Ecto neural progenitor cell (in vitro differentiated cells): ENCODE results near the gene TMEM218.

Experiments
- DNase-seq: peaks from one replicate; pipeline ENCODE4 v3.0.0-alpha.2; 2018; ENCODE audit warnings: low spot score

Gene TMEM218

DNA sequence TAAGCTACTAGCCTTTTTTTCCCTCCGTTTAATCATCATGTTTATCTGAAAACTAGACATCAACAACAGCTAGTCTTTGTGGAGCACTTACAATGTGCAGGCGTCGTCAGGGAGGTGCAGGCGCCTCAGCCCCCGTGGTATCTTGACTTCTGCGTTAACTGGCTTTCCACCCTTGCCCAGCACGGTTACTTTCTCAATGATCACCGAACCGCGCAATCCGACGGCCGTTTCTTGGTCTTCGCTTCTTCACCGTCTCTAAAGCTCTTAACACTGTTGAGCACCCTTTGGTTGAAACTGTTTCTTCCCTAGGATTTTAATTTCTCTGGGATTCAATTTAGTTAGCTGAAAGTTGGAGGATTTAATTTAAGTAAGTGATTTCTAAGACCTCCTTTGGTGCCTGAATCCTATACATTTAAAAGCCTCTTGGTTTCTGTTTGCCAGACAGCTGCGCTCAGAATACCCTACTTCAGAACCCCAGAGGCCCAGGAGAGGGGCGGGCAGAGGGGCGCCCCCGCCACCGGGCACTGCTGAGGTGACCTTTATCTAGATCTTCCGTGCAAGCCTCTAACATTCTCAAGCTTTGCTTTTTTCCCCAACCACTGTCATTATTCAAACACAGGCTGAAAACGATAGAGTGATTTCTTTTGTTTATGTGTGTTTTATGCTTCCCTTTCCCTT, 18.0 kb upstream of the TMEM218 start:
- no peak for DNase-seq

DNA sequence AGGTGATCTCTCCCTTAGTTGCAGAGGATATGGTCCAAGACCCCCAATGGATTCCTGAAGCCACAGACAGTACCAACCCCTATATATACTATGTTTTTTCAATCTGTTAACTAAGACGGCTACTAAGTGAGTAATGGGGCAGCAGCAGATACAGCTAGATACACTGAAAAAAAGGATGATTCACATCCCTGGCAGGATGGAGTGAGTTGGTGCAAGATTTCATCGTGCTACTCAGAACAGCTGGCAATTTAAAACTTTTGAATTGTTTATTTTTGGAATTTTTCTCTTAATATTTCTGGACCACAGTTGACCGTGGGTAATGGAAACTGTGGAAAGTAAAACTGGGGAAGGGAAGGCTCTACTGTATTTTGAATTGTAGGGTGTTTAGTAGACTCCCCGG, 17.0 kb upstream of the TMEM218 start:
- DNase-seq: no peak

DNA sequence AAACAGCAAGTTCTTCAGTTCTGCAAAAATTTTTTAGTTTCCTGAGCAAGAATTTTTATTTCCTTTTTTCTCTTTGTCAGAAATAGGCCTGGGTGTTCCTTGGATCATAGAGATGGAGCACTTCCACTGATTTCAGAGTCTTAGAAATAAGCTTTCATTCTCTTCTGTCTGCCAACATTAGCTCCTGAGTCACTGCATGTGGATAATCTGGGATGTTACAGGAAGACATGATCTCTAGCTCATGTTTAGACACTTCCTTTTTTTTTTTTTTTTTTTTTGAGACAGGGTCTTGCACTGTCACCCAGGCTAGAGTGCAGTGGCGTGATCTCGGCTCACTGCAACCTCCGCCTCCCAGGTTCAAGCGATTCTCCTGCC, 13.2 kb upstream of the TMEM218 start:
- DNase-seq: no peak

DNA sequence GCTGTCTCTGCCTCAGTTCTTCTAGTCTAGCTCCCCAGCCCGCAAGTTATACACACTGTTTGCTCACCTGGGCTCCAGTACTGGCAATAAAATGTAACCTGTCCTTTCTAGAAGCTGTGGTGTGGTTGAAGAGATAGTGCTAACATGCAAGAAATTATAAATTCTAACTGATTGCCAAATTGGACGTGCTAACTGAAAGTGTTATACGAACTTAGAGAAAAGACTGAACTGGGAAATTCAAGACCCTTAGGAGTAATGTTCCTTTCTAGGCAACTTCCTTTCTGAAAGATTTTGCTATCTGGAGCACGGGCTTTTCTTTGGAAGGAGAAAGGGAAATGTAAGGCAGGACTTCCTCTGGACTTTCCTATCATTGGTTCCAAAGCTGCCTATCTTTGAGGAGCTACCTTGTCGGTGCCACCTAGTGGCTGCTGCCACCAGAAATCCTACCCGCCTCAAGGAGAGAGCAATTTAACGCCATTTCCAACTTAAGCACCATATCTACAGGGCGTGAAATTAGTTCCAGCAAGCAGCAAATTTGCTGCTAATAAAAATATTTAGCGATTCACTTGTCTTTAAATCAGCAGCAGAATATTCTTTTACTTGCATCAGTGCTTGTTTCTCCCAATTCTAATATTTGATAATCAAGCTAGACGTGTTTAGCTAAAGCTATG, 12.7 kb upstream of the TMEM218 start:
- no peak for DNase-seq

DNA sequence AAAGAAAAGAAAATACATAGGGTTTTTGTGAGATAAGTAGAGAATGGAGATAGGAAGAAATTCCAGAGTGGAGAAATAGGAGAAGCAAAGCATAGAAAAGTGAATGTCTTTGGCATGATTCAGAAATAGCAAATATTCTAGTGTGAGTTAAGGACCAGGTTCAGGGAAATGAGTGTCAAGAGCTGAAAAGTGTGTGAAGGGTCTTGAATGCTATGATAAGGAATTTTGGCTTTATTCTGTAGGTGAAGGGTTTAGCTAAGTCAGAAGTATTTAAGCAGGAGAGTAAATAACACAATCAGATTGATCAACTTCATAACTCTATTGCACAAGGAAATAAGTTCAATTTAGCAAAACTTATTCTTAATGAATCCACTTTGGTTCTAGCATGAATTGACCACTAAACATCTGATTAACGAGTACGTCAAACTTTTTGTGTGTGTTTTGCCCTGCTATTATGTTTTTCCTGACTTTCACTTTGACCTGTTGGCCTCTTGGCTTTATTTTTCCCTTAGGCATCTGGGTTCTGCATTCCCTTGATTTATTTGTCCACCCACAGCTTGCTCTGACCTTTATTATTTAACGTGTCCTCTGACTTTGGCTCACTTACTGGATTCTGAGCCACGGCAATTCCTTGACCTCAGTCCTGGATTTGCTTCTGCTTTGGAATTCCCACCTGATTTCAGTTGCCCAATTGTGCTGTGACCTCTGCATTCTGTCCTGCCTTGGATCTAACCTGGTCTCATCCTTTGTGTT, 11.9 kb upstream of the TMEM218 start:
- DNase-seq: no peak

DNA sequence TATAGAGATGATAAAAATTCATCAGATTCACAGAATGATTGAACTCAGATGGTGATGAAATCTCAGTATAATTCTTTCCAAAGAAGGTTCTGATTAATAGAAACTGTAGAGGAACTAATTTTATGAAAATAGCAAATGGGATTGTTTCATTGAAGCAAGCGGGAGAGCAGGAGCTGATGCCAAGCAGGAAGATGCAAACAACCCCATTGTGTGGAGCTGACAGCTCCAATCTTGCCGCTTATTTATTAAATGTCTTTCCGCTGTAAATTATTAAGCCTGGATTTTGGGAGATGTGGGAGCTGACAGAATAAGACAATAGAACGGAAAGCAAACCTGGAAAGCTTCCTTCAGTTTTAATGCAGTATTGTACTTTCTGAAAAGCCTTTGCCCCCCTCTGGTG, 6.0 kb upstream of the TMEM218 start:
- DNase-seq: no peak

DNA sequence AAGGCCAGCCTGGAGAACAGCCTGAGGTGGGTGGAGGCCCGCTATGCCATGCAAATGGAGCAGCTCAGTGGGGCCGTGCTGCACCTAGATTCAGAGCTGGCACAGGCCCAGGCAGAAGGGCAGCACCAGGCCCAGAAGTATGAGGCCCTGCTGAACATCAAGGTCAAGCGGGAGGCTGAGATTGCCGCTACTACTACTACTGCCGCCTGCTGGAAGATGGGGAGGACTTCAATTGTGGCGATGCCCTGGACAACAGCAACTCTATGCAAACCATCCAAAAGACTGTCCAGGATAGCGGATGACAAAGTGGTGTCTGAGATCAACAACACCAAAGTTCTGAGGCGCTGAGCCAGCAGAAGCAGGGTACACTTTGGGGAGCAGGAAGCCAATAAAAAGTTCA, 3.1 kb upstream of the TMEM218 start:
- no peak for DNase-seq

DNA sequence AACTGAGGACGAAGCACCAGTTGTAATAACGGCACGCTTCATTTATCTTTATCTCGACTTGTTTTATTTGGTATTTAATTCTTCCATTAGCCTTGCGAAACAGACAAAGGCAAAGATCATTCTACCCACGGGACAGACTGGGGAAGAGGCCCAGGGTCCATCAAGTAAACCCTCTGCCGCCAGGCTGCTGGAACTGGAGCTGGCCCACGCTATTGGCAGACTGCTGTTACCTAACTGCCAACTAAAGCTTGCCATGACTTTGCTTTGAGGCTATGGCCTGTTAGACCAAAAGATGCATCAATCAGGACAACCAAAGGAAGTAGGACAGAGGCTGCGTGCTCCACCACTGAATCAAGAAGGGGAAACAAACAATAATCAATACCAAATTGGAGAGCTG, 780 bp upstream of the TMEM218 start:
- DNase-seq: no peak

DNA sequence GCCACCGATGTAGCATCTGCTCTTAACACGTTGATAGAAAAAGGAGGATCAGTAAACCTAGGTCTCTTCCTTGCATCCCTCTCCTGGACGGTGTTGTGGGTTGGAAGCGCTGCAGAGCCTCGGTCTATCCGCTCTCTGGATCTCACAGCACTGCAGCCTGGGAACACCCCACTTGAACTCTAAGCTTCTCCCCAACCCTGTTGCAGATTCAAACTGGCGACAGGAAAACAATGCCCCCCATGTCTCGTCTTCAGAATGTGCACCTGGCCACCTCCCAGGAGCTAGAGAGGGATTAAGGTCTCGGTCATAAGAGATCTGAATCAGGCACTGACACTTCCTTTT, 454 bp downstream of the TMEM218 start:
- no peak for DNase-seq

DNA sequence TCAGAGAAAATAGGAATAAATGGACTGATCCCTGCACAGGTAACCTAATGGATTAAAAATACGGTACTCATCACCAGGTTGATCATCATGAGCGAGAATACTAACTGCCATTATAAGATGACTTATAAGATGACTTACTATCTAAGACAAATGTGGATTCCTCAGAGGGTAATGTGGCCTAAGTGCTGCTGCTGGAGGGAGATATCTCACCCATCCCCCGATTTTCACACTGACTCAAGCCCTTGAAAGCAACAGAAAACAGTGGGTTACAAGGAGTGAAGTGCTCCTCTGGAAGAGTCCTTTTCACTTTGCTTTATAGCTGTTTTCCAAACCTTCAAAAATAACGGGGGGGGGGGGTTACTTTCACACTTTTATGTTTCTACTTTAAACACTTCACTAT, 920 bp downstream of the TMEM218 start:
- DNase-seq: no peak

DNA sequence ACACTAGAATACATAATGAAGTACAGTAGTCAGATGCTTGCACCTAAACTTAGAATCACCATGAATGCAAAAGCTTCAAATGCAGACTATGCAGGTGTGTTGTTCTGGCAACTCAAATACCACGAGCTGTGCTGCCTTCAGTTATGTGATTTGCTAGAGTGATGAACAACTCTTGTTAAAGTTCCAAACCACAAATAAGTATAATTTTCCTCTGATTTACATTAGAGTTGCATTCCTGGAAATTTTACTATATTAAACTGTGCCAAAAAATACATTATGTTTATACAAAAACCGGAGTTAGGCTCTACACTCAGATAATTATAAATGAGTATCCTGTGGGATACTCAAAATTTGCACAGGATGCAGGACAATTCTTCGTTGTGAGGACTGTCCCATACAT, 3.0 kb downstream of the TMEM218 start:
- DNase-seq: no peak

DNA sequence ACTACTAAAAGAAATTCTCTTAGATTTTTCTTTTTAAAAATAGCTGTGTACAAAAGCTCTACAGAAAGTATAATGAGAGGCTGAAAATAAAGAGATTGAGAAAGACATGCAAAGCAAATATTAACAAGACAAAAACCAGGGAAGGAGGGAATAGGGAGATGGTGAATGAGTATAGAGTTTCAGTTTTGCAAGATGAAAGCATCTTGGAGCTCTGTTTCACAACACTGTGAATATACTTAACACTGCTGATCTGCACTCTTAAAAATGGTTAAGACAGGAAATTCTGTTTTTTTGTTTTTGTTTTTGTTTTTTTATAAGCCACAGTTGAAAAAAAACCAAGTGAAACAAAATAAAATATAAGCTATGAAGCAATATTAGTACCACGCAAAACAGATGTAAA, 5.5 kb downstream of the TMEM218 start:
- no peak for DNase-seq

DNA sequence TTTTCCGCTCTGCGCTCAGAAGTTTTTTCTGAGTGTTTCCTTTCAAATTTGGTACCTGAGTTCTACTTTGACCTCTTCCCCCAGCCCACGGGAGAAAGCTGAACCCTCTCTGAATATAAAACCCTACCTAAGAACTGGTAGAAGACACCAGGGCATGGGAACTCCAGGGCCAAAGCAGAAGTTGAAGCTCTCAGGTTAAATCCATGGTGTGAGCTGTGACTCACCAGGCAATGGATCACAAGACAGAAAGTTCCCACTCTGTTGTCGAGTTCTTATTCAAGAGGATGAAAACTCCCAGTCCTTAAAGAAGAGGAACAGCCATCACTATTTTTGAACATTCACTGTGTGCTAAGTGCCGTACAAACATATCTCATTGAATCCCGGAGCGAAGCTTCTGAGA, 8.9 kb downstream of the TMEM218 start:
- no peak for DNase-seq

DNA sequence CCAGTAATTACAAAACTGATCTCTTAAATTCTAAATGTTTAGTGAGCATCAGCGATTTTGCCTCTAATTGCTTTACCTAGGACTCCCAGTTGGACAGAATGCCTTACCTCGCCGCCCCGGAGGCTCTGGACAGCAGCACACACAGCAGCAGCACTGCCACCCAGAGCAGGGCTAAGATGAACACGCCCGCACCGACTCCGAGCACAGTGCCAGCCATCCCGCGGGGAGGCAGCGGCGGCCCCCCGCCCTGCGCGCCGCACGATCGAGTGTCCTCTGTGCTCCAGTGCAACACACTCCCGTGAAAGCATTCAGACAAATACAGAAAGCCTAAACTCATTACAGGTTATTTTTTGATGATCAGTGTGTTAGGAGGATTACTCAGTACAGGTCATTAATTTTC, 9.4 kb downstream of the TMEM218 start:
- no peak for DNase-seq

DNA sequence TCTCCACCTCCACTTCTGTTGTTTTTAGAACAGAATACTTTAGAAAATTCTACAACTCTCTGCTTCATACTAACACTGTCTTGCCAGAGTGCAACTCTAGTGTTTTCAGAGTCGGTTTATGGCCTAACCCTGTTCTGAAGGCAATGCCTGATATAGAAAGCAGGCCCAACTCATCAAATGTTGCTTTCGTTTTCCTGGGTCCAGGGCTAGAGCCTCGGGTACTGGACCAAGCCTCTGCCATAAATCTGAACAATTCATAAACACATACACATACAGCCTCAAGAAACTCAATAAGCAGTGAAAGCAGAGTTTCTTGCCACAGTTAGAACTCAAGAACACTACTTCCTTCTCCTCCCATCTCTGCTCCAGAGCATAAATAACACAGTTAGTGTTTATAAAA, 9.8 kb downstream of the TMEM218 start:
- no peak for DNase-seq

DNA sequence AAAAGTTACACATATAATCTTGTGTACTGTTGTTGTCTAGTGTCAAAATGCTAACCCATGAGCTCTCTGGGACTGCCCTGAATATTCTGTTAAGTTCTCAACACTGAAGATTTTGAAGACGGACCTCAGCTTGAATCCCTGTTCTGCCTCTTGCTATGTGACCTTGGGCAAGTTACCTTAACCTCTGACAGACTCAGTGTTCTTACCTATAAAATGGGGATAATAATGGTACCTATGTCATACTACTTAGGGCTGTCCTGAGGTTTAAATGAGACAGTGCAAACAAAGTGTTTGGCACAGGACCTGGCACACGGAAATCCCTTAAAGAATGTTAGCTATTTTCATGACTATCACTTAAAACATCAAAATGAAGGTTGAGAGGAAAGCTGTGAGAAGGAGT, 11.3 kb downstream of the TMEM218 start:
- no peak for DNase-seq

DNA sequence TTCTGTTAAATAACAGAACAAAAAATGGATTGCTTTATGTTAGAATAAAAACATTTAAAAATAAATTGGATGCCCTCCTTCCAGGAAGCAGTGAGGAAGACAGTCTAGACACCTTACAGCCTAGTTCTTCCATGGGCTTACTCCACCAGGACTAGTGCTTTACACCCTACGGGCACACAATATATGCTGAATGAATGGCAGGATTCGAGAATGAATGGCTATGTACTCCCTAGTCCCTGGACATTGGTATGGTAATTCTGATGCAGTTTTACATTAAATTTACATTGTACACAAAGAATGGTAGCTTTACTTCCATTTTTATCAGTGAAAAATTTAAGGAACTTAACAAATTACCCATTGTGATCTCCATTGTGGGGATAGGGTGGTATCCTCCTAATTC, 16.7 kb downstream of the TMEM218 start:
- DNase-seq: no peak

DNA sequence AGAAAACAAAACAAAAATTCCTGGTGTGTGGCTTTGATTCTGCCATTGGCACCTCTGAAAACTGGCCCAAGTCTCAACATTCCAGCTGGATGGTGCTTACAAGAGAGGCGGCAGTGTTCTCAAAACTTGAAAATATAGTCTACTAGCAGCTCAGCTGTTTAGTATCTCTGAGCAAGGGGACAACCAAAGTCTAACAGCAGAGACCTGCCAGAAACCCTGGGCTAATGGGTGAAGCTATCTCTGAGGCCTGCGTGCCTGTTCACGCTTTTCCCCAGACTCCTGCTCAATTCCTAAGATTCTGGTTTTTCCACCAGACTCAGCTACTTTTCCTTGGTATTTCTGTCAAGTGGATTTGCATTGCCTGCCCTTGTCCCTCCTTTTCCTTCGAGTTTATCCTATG, 17.9 kb downstream of the TMEM218 start:
- no peak for DNase-seq

DNA sequence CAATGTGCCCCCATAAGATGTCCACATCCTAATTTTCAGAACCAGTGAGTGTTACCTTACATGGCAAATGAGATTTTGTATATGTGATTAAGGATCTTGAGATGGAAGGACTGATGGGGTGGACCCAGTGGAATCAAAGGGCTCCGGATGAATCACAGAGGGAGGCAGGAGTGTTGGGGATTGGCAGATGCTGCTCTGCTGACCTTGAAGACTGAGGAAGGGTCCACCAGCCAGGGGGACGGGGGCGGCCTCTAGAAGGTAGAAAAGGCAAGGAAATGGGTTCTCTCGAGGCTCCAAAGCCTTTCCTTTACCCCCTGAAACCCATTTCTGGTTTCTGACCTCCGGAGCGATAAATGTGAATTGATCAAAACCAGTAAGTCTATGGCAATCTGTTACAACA, 18.8 kb downstream of the TMEM218 start:
- DNase-seq: no peak

DNA sequence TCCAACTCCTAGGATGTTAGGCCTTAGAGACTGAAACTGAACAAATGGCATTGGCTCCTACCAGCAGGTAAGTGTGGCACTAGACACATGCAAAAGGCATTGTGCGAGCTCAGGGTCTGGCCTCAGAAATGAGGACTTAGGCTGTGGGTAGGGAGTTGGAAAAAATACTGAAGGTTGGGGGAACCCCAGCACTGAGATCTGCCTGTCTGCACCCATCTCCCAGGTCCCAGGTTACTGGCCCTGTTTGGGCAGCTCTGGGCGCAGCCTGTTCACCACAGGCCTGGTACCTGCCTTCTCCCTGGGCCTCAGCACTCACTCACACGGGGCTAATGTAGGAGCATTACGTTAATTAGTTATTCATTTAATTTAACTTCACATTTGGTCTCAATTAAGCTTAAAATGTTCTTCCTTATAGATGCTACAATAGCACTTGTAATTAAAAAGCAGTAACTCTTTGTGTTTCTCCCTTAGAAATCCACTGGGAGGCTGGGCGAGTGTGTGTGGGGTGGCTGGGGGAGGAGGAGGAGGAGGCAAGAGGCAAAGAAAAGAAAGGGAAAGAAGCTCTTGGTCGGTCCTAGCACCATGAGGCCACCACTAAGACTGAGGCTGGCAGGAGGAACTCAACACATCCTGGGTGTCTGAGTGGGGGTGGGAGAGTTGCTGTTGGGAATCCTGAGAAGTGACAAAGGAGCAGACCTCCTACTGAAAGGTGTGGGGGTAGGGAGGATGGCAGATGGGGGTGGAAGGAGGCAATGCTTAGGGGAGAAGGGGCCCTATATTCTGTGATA, 19.4 kb downstream of the TMEM218 start:
- no peak for DNase-seq

DNA sequence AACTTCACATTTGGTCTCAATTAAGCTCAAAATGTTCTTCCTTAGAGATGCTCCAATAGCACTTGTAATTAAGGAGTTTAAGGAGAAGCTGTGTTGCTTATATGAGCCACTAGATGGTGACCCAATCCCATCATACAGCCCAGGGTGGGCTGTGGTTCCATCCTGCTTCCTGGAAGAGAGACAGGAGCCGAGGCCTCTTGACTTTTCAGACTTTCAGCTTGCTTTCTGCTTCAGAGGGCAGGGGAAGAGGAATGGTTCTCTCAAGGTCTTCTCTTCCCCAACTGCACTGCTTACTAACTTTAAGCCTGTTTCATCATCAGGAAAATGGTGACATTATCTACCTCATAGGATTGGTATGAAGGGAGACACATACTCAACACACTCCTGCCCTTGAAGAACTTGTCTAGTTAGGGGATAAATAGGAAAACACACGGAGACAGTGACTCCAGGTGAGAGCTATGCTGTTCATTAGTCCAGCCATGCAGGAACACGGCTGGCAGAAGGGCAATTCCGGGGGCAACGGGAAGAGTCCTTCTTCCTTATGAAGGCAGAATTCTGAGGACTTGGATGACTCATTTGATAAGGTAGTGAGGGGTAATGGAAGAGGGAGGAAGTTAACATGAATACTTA, 20.1 kb downstream of the TMEM218 start:
- DNase-seq: peak; percentile 76

DNA sequence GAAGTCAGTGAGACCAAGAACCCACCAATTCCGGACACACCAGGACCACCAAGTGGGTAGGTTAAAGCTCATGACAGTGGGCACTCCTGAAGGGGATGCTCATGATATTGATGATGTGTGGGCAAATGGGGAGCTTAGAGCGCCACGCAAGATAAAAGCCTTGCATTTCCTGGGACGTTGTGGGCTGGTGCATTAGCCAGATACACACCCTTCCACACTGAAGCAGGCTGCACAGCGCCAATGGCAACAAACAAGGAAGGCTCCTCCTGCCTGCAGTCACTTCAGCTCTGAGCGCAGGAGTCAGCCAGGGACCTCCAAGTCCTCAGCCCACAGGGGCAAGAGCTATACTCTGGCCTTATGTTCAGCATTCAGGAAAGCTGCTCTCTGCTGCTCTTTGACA, 20.6 kb downstream of the TMEM218 start:
- no peak for DNase-seq
